Activated T-cell treated with anti-CD3 and anti-CD28 coated beads for 4 hours (primary cell): ENCODE measurements around the gene OLA1.
A peak's percentile ranks its signal among the peaks of the same experiment; 100 is the strongest.

Experiments
- DNase-seq: peaks from one replicate; pipeline ENCODE4 v3.0.0-alpha.2; 2020

Gene OLA1

DNA sequence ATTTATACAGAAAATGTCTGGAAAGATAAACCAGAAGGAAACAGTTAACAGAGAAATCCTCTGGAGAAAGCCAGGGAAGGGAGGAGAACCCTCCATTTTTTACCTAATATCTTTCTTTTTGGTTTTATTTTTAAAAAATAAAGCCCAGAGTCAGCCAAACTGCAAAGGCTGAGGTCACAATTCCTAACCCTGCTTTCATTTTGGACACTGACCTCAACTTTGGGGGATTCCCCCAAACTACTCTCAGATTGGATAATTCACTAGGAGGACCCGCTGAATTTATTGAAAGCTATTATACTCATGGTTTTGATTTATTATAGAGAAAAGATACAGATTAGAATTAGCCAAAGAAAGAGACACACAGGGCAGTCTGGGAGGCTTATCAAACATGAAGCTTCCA, 189.9 kb downstream of the OLA1 start:
- no peak for DNase-seq

DNA sequence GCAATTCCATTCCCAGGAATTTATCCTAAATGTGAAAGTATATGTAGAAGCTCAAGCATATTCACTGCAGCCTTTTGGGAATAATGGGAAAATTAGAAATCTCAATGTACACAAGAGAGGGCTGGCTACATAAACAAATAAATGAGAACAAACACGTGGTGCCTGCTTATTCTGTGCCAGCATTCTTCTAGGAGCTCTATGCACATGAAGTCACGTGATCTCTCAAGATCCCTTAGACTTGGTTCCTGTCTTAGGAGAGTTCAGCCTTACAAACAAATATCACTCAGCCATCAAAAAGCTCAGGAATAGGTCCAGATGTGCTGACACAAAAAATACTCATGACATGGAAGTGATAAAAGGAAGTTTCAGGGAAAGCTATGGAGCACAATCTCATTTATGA, 190.3 kb downstream of the OLA1 start:
- DNase-seq, result no peak

DNA sequence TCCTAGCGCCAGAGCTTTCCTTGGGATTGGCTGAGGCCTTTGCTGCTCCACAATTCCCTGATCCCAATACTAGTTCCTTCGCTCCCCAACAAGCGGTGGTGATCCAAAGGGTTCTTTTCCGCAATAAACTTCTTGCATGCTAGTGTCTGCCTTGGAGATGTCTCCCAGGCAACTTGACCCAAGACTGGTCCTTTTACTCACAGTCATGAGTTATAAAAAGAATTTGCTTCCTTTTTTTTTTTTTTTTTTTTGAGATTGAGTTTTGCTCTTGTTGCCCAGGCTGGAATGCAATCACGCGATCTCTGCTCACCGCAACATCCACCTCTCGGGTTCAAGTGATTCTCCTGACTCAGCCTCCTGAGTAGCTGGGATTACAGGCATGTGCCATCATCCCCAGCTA, 193.4 kb downstream of the OLA1 start:
- DNase-seq, result no peak

DNA sequence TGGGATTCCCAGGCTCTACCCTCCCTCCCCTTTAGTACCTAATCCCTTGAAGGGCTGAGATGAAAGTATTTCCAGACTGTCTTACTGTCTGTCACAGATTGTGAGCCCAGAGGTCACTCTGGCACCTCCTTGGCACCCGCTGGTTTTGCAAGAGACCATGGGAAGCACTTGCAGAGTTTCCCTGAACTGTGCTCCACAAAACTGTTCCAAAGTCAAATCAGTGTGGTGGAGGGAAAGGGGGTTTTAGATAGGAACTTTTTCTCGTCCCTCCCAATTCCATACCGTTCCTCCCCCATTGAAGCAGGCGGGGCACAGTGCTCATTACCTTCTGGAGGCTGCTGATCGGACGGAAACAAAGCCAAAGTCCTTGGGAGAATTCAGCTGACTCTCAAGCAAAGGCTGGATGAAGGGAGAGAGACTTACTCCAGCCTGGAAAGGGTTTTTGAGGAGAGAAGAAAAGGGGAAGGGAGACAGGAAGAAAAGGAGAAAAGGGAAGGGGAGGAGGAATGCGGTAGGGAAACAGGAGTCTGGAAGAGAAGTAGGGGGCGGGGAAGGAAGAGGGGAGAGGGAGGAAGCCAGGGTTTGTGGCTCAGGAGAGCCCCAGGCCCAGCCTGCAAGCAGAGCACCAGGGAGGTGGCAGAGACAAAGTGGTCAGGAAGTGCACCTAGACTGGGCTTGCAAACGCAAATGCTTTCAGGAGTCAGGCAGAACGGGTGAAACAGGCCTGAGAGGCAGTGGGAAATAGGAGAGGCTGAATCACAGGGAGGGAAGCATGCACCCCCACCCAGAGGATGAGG, 194.8 kb downstream of the OLA1 start:
- no peak for DNase-seq

DNA sequence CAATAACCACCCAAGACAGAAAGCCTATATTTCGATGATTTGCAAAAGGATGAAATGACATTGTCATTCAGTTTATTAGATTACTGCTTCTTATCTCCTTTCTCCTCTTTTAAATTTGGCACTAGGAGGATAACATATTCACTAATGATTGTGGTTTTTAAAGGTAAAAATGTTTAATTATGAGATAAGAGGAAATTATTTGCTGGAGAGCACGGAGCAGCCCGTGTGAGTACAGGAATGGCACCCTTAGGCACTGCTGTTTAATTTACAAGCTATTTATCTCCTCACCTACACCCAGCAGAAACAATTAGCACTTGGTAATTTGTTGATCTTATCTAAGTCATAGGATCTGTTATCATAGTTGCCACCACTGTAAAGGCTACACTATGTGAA, 195.8 kb downstream of the OLA1 start:
- DNase-seq, result no peak

DNA sequence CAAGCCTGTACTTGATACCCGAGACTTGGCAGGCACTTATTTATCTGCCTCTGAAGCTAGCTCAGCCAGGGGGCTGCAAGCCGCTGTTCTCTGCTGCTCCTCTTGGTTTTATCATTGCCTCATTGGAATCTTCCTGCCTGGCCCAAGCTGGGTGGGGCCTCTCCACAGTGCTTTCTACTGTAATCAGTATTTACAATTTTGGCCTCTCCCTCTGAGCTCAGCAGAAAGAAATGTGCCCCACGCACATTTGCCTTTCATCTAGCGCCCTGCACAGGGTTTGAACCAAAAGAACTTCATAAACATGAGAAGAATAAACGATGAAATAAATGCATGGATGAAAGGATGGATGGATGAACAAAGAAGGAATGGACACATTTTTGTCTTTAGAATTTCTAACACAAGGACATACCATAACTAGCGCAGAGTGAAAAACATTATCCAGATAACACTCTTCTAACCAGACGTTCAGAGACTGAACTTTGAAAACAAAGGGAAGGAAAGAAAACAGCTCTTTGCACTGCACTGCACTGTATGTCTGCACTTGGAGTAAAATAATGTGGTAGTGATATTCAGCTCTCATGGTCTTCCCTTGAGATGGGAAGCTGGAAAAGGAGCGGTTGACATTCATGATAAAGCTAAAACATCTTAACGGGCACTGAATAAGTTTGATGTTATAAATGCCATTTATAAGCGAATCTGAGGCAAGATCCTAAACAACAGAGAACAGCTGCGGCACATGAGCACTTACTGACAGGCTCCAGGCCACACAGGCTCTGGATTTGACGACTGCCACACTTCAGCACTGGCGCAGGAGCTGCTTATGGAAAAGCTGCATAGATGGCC, 196.4 kb downstream of the OLA1 start:
- no peak for DNase-seq

DNA sequence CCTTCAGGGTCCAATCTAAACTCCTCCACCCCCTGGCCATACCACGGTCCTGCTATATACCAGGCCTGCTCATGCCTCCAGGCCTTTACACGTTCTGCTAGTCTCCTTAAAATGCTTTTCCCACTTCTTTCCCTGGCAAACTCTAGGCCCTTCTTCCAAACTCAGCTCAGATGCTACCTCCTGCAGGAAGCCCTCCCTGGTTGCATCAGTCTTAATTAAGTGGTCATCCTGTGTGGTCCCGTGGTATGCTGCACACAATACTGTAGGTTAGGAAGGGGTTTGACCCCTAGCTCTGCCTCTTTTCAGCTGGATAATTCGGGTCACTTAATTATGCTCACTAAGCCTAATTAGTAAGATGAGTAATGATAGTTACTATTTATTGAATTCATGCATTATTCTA, 197.3 kb downstream of the OLA1 start:
- no peak for DNase-seq

DNA sequence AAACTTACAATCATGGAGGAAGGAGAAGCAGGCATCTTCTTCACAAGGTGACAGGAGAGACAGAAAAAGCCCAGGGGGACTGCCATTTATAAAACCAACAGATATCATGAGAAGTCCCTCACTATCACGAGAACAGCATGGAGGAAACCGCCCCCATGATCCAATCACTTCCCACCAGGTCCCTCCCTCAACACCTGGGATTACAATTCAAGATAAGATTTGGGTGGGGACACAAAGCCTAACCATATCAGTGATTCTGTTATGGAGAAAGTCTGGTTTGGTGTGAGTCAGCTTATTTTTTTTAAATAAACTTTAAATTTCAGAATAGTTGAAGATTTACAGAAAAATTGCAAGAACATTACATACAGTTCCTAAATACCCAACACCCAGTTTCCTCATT, 198.4 kb downstream of the OLA1 start:
- DNase-seq, result no peak

DNA sequence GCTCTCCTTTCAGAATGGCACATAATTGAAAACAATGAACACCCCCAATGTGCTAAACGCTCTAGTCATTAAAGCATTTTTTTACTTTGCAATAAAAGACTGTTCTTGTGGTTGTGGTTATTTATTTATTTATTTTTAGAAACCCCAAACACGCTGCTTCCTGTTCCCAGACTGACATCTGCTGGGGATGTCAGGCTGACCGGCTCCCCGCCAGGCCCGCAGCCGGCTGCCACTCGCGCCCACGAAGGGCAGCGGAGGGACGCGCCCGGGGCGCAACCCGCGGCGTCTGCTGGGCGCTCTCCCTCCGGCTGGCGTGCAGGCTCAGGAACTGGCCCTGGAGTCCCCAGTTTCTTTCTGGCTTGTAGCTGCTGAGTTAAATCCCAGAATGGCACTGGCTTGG, 200.1 kb downstream of the OLA1 start:
- no peak for DNase-seq

DNA sequence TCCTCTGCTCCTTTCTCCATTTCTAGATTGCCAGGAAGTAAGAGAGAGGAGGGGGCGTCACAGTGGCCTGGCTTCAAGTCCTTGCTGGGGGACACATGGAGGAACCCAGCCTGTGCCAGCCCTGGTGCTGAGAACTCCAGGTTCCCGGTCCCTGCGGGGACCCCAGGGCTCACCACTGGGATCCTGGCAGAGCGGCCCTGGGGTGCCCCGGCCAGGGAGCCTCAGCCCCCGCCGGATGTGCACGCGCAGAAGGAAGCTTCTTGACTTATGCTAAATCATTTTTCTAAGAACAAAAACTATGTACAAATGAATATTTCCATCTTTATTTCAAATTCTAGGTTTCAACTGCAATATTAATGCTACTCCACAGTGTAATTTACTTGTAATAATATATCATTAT, 200.6 kb downstream of the OLA1 start:
- no peak for DNase-seq

DNA sequence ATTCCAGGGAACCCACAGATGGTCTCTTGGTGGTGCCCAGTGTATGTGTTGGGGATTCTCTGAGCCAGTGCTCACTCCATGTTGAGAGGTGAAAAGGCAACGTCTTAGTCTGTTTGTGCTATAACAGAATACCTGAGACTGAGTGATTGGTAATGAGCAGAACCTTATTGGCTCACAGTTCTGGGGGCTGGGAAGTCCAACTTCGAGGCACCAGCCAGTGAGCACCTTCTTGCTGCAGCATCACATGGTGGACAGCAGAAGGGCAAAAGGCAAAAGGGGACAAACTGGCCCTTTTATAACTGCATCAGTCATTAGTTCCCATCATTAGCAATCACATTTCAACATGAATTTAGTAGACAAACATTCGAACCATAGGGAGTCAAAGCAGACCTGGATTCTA, 202.2 kb downstream of the OLA1 start:
- DNase-seq, result no peak

DNA sequence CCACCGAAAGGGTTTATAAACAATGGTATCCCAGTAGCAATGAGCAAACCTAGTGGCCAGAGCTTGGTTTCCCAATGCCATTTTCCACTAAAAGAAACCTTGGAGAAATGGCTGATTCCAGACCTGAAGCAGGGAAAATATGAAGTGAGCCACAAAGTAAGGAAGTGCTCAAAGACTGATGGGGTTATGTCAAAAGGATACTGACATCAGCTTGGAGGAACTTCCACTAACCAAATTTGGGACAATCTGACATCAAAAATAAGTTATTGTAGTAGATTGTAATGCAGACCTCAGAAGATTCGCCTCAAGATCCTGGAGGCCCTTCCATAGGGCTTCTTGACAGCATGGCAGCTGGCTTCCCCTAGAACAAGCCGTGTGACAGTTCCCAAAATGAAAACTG, 203.8 kb downstream of the OLA1 start:
- DNase-seq, result no peak

DNA sequence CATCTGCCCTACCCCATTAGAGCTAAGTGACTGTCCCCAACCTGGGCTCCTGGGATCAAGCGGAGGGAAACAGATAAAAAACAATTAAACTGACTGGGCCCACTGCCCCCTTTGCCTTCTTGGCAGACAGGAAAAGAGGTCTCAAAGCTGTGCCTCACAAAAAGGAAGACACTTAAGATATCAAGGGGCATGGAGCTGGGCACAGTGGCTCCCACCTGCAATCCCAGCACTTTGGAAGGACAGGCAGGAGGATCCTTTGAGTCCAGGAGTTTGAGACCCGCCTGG, 208.0 kb downstream of the OLA1 start:
- DNase-seq, result no peak

DNA sequence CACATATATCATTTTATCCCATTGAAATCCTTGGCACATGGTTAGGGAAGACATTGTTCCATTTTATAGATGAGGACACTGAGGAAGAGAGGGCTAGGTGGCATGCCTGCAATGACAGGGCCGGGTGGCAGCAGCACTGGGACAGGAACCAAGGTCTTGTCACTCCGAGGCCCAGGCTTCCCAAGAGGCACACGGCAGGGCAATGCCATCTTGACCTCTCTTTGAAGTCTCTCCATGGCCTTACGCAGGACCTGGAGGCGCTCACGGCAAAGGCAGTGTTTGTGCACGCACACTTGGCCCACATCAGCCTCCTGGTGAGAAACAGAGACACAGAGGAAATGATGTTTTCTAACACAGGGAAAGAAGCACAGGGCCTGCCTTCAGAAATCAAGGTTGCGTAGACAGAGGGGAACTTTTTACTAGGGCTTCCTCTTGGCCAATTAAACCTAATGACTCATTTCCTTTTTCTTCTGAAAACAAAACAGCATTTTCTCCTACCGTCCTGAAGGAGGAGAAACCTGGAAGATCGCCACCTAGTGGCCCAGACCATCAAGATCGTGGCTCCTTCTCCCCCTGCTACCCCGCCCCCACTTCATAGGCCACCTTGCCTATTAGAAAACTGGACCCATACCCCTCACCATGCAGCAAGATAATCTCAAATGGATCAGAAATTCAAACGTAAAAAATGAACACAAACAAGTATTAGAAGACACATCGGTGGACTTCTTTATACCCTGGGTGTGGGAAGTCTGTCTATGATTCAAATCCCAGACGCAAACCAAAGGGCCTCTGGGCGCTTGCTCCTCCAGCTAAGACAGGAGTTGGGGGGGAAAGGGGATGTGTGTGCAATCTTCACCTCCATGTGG, 208.5 kb downstream of the OLA1 start:
- DNase-seq, result peak; percentile 79

DNA sequence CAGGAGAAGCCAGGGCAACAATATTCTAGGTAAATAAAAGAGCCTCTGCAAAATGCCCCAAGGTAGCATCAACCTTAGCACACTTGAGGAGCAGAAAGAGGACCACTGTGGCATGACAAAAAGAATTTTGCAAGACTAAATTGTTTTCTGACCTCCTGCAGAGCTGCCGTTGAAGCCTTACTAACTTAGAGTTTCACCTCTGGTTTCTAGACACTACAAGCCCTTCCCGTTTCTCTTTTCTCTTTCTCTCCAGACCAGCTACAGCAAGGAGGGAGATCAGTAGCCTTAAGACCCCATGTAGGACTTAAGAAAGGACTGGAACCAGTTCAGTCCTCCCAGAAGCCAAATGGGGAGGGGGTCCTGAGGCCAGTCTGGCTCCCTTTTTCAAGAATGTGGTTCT, 209.9 kb downstream of the OLA1 start:
- DNase-seq, result no peak

DNA sequence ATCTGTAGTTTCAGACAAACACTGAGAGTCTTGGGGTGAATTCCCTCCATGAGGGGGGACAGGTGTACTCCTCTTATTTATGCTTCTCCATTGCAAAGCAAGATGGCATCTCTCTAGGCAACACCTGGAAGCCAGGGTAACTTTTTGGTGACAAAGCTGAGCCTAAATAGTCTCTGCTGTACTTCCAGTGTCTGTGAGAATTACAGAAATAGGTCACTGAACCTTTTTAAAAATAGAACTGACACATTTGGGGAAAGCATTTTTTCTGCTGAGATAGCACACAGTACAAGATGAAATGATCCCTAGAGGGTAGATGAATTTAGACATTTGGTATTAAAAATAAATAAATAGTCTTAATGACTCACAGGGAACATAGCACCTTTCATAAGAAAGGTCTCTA, 211.5 kb downstream of the OLA1 start:
- DNase-seq, result no peak

DNA sequence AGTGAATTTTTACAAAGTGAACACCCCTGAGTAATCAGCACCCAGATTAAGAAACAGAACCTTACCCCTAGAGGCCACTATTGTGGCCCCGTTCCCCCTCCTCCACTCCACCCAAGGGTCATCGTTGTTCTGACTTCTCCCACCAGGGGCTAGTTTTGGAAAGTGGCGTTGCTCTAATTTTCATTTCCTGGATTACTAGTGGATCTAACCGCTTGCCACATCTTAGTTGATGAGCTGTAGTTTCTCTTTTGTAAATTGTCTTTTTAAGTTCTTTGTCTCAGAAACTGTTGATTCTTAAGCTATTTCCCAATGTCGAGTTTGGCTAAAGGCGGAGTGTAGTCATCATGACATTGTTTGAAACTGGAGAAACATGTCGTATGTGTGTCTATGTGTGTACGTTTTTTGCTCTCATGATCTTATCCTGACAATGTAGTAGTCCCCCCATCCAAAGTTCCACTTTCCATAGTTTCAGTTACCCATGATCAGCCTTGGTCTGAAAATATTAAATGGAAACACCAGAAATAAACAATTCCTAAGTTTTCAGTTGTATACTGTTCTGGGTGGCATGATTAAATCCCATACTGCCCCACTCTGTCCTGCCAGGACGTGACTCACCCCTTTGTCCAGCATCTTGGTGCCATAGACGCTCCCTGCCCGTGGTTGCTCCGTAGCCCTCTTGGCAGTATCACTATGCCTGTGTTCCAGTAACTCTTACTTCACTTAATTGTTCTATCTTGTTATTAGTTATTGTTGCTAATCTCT, 212.2 kb downstream of the OLA1 start:
- no peak for DNase-seq

DNA sequence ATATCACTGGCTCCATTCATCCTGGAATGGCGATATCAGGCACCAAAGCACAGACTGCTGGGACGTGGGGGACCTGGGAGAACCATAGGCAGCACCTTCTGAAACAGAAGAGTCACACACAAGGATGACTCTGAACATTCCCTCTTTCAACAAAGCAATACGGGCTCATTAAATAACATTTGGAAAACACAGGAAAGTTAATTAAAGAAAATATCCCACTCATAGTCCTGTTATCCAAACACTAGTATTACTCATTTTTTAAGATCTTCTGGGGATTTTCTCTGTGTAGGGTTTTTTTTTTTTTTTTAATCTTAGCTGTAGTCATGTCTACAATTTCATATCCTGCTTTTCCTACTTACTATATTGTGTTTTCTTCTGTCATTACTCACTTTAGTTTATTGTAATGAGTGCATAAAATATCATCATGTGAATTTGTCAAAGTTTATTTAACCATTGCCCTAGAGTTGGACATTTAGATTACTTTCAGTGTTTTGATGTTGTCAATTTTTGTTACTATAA, 213.2 kb downstream of the OLA1 start:
- DNase-seq, result no peak

DNA sequence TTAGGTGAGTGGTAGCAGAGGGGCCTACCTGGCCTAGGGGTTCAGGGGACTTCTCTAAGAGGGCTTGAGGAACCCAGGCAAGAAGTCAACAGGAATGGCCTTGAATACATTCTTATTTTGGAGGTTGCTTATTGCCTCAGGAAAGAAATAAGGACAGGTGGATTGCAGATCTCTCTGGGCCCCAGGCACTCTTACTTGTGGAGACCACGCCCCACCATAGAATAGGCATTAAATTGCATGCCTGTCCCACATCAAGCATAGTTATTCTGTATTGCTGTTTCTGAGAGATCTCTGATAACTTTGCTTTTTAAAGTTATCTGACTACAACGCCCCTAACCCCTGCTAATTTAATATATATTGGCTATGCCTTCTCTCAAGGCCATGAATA, 215.2 kb downstream of the OLA1 start:
- DNase-seq, result no peak

DNA sequence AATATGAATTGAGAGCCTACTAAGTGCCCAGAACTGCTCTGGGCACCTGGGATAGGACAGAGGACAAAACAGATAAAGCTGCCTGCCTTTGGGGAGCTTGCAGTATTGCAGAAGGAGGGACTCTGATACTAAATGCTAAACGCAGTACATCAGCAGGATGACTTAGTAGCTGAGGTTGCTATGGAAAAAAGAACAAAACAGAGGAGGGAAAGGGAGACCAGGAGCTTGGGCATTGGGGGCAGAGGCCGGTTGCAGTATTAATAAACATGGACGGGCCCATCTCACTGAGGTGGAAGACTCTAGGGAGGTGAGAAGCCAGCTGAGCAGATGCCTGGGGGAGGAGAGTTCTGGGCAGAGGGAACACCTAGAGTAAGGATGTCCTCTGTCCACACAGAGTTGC, 217.1 kb downstream of the OLA1 start:
- DNase-seq, result no peak

DNA sequence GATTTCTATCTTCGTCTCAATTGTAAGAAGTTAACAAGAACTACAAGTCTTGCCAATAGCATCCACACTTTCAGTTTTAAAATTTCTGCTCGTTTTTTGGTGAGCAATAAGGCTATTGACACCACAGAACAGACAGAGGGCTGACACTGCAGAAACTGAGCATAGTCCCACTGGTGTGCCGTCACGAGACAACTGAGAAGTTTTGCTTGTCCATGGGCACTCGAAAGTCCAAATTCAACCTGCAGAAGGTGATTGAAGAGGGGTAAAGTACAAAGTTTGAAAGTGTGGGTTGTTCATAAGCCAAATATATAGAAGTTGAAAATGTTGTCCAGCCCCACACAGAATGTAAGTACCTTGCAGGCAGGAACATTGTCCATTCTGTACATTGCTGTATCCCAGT, 219.4 kb downstream of the OLA1 start:
- DNase-seq, result no peak

DNA sequence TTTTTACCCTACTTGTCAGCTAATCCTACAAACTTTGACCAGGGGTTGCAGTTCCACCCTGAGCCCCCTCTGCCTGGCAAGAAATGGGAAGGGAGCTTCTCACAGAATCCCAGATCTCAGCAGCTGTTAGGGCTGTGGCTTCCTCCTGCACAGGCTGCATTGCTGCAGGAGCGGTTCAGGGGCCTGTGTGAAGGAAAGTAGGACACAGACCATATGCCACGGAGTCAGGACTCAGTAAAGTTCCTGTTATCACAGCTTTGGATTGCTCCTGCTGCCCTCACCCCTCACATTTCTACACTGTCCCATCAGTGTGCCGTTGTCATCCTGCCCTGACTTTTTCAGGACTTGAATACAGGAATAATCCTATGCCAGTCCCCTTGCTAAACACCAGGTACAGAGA, 220.4 kb downstream of the OLA1 start:
- DNase-seq, result no peak
